NOMO-1 treated with dmso at 0.1 percent for 144 hours (cell line): ENCODE results near the gene JARID2.

Experiments used
- DNase-seq: peaks from one replicate; lab custom pipeline; 2025; ENCODE audit not compliant: unreplicated experiment; lab: John Stamatoyannopoulos, UW

JARID2 gene

DNA sequence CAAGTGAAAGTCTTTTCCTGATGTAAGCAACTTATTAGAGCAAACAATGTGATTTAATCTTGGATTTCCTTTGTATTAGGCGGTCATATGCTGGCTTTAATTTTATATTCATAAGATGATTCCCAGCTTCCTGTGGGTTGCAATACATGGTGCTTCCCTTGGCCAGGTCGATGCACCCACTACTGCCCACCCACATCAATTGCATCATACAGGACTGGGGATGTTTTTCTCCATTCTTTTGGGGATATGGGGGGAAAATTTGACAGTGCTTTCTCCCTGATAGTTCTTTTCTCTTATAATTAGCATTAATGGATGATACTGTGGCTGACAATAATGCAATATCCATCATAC, 187.6 kb downstream of the JARID2 start:
- no peak for DNase-seq

DNA sequence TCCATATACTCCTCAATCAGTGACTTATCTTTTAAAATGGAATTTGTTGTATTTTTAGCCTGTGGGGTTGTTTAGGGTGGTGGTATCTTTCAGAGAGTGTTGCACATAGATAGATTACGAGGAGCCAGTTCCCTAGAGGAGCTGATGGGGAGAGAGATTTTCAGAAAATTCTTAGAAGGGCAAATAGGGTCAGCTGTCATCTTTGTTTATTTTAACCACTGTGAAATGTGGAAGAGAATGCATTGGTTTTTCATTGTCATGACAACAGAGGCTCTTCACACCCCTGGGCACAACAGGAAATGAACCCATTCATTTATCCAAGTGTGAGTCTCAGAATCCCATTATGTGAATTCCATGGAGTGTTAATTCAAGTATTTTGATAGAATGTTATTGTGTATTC, 188.4 kb downstream of the JARID2 start:
- no peak for DNase-seq

GRCh38 chr6:15434823-15435380, 189.0 kb downstream of the JARID2 start:
- DNase-seq: no peak

GRCh38 chr6:15435468-15435867, 189.6 kb downstream of the JARID2 start:
- DNase-seq: no peak

DNA sequence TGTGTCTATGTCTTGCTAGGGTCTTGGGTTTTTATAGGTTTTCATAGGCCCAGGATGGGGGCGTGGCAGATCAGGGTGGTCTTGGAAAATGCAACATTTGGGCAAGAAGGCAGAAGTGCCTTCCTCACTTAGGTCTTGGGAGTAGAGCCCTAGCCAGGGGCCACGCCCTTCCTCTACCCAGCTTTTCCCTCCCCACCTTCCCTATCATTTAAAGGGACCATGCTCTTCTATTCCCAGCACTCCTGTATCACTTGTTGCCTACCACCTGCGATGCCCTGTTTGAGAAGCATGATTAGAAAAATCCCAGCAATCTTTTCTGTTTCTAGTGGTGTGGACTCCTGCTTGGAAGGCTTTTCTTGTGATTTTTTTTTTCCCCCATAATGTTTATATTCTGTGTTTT, 190.6 kb downstream of the JARID2 start:
- DNase-seq: no peak

GRCh38 chr6:15437090-15437635, 191.3 kb downstream of the JARID2 start:
- DNase-seq: no peak

- DNase-seq: no peak
Measured at GRCh38 chr6:15439410-15440025, 193.6 kb downstream of the JARID2 start.

GRCh38 chr6:15440040-15440439, 194.2 kb downstream of the JARID2 start:
- DNase-seq: no peak

- DNase-seq: peak; percentile 39
Measured at GRCh38 chr6:15441215-15441868, 195.5 kb downstream of the JARID2 start.

DNA sequence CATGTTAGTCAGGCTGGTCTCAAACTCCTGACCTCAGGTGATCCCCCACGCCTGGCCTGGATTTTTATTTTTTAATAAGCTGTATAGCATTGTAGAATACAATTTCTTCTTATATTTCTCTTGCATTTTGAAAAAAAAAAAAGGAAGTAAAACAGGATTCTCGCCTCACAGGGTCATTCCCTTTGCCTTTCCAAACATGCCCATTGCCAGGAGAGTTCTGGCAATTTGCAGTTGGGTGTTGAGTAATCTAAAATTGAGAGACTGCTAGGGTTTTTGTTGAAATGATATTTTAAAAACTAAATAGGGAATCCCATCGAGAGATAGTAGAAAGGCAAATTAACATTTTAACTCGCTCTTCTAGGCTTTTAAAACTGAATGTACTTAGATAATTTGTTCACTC, 196.1 kb downstream of the JARID2 start:
- no peak for DNase-seq

- DNase-seq: no peak
Measured at GRCh38 chr6:15442467-15442866, 196.6 kb downstream of the JARID2 start.

GRCh38 chr6:15443119-15443830, 197.4 kb downstream of the JARID2 start:
- DNase-seq: peak; percentile 44

DNA sequence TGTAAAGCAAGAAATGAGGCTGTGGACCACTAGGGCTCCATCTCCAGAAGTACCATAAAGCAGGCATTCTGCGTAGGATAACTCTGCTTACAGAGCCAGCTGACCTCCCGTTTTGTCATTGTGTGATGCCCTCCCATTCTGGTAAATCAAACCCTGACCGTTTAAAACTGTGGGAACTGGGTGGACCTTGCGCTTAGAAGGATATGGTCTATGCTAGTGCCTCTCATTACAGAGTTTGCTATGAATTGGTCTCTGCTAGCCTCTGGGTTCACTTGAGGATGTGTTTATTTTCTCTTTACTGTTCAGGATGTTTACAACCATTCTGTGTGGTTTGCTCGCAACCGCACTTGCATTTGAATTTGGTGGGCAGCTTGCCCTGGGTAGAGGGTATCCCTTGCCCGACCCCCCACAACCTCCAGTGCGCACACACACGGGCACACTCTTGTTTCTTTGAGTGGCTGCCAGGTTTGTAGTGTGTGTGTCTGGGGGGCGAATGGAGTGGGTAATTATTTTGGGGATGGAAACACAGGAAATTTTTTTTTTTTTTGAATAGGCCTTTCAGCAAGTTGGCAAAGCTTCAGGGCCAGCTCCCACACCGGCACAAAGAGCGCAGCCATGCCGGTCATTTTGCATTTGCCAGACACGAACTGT, 198.3 kb downstream of the JARID2 start:
- DNase-seq: no peak

GRCh38 chr6:15444881-15445280, 199.0 kb downstream of the JARID2 start:
- DNase-seq: no peak

GRCh38 chr6:15447546-15448267, 201.8 kb downstream of the JARID2 start:
- DNase-seq: no peak

GRCh38 chr6:15449011-15449410, 203.1 kb downstream of the JARID2 start:
- DNase-seq: no peak

DNA sequence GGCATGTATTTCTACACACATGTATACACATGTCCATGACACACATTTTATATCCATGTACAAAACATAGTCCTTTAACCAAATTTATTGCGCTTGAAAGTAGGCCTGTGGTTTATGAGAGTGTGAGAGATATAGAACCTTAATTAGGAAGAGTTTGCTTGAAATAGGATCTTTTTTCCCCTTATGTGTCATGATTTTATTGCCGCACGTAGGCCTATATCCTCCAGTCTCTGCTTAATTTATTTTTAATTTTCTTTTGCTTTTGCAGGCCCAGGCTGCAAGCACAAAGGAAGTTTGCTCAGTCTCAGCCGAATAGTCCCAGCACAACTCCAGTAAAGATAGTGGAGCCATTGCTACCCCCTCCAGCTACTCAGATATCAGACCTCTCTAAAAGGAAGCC, 205.9 kb downstream of the JARID2 start:
- no peak for DNase-seq

GRCh38 chr6:15452182-15452941, 206.5 kb downstream of the JARID2 start:
- DNase-seq: no peak

GRCh38 chr6:15453186-15453585, 207.3 kb downstream of the JARID2 start:
- DNase-seq: no peak

DNA sequence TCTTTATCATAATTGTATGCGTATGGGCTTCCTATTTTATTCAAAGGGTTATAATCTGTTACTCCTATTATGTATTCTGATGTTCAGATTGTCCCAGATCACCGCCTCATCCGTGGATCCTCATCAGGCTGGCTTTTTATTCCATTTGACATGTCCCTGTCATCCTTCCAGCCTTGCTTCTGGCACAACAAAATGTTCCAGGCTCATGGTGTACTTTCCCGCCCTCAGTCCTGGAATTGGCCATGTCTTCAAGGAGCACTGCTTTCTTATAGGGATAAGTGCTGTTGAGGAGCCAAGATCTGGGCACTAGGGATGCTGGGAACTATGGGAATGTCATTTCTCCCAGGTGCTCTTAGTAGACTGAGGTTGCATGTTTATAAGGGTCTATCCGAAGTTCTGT, 207.8 kb downstream of the JARID2 start:
- DNase-seq: no peak
